ENCODE results near the gene FNDC1. TPM values are rescaled to one million over a fixed set of nuclear protein-coding genes. Genes with fewer than 3 reads are reported as not detected.

FNDC1 gene
- total RNA-seq, 1 donor from 2014 or later, result 0.09 TPM

GRCh38 chr6:159238920-159239558 is 69.8 kb downstream of the FNDC1 start:
- Mint-ChIP-seq H3K9me3 (no peaks in the 10 kb centered on the region), H3K27me3 (ENCODE audit: low read depth) (peaks cover 54% of the 10 kb centered on the region), H3K36me3 (ENCODE audit: low read depth) (no peaks in the 10 kb centered on the region), H3K4me1 (peaks cover 6% of the 10 kb centered on the region), H3K4me3 (no peak overlapping the region), H3K27ac (ENCODE audit: unreplicated experiment) (no peak overlapping the region)
- no peak for DNase-seq (ENCODE audit: low read depth, low spot score)
- TF ChIP-seq, protein P1, sequence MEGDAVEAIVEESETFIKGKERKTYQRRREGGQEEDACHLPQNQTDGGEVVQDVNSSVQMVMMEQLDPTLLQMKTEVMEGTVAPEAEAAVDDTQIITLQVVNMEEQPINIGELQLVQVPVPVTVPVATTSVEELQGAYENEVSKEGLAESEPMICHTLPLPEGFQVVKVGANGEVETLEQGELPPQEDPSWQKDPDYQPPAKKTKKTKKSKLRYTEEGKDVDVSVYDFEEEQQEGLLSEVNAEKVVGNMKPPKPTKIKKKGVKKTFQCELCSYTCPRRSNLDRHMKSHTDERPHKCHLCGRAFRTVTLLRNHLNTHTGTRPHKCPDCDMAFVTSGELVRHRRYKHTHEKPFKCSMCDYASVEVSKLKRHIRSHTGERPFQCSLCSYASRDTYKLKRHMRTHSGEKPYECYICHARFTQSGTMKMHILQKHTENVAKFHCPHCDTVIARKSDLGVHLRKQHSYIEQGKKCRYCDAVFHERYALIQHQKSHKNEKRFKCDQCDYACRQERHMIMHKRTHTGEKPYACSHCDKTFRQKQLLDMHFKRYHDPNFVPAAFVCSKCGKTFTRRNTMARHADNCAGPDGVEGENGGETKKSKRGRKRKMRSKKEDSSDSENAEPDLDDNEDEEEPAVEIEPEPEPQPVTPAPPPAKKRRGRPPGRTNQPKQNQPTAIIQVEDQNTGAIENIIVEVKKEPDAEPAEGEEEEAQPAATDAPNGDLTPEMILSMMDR (conservative IDR thresholded peaks at IDR 0.05), result no peak

- Mint-ChIP-seq H3K27me3 (ENCODE audit: low read depth) (peaks cover 13% of the 10 kb centered on the region), H3K4me3 (no peak overlapping the region), H3K4me1 (no peaks in the 10 kb centered on the region), H3K27ac (ENCODE audit: unreplicated experiment) (no peak overlapping the region), H3K9me3 (no peaks in the 10 kb centered on the region), H3K36me3 (ENCODE audit: low read depth) (no peaks in the 10 kb centered on the region)
- TF ChIP-seq, protein P1 (conservative IDR thresholded peaks at IDR 0.05), result no peak
- DNase-seq (ENCODE audit: low read depth, low spot score), result no peak
Measured at GRCh38 chr6:159249128-159249527, 79.9 kb downstream of the FNDC1 start.

DNA sequence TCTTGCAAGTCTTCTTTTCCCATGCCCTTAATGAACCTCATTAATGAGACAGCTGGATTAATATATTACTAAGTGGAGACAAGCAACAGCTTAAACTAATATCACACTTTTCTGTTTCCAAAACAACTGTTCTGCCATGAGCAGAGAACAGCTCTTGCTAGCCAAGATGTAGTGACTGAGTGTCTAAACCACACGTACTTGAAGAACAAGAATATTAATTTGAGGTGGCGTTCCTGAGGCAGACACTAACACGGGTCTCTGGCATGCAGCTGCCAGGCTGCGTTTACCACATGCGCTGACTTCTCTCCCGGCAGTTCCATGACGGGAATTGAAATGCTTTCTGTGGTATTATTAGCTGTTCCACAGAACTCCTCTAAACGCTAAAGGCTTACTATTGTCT is 80.6 kb downstream of the FNDC1 start:
- H3K27ac Mint-ChIP-seq (ENCODE audit: unreplicated experiment), result no peak overlapping the region
- H3K4me3 Mint-ChIP-seq, result no peak overlapping the region
- H3K27me3 Mint-ChIP-seq (ENCODE audit: low read depth), result peaks cover 8% of the 10 kb centered on the region
- no peak for DNase-seq (ENCODE audit: low read depth, low spot score)
- TF ChIP-seq, protein P1 (conservative IDR thresholded peaks at IDR 0.05), result no peak
- no peaks in the 10 kb centered on the region for H3K36me3 Mint-ChIP-seq (ENCODE audit: low read depth)
- no peaks in the 10 kb centered on the region for H3K4me1 Mint-ChIP-seq
- no peaks in the 10 kb centered on the region for H3K9me3 Mint-ChIP-seq

- Mint-ChIP-seq H3K9me3 (no peaks in the 10 kb centered on the region), H3K4me3 (no peak overlapping the region), H3K27me3 (ENCODE audit: low read depth) (peaks cover 13% of the 10 kb centered on the region), H3K36me3 (ENCODE audit: low read depth) (no peaks in the 10 kb centered on the region), H3K4me1 (no peaks in the 10 kb centered on the region), H3K27ac (ENCODE audit: unreplicated experiment) (no peak overlapping the region)
- TF ChIP-seq, protein P1 (conservative IDR thresholded peaks at IDR 0.05), result no peak
- DNase-seq (ENCODE audit: low read depth, low spot score), result no peak
Measured at GRCh38 chr6:159250633-159251032, 81.4 kb downstream of the FNDC1 start.

GRCh38 chr6:159252955-159253508 is 83.8 kb downstream of the FNDC1 start:
- Mint-ChIP-seq H3K36me3 (ENCODE audit: low read depth) (no peaks in the 10 kb centered on the region), H3K27me3 (ENCODE audit: low read depth) (peaks cover 21% of the 10 kb centered on the region), H3K4me1 (no peaks in the 10 kb centered on the region), H3K27ac (ENCODE audit: unreplicated experiment) (no peak overlapping the region), H3K9me3 (peaks cover 3% of the 10 kb centered on the region), H3K4me3 (no peak overlapping the region)
- peak; percentile 12 for DNase-seq (ENCODE audit: low read depth, low spot score)
- TF ChIP-seq, protein P1 (conservative IDR thresholded peaks at IDR 0.05), result peak; percentile 73

Data from neural crest cell (in vitro differentiated cells).